ENCODE measurements around the gene DGCR6L. TPM values are rescaled to one million over a fixed set of nuclear protein-coding genes. Genes with fewer than 3 reads are reported as not detected.
A peak's percentile ranks its signal among the peaks of the same experiment; 100 is the strongest.
"Not testable (repeated sequence)": the region's sequence is repeated elsewhere in the genome, so short reads cannot be mapped to it uniquely, and the experiment has no call there.

DGCR6L gene
- total RNA-seq, 1 experiment from 2014 or later = 54.1 TPM

GRCh38 chr22:20269201-20269600 lies 50.7 kb downstream of the DGCR6L start:
- in situ Hi-C loops (cut with HindIII; ENCODE audit: low sequenced_read_pairs); DNase-seq (ENCODE audit: low spot score): not testable (repeated sequence)

- in situ Hi-C loops (cut with HindIII; ENCODE audit: low sequenced_read_pairs) = no loop called here
- DNase-seq (ENCODE audit: low spot score) = peak; percentile 62
Measured at GRCh38 chr22:20268279-20269012, 51.4 kb downstream of the DGCR6L start, which contains the start of gene RTN4R. Gene RTN4R, minus strand, starts transcription at chr22:20268318. Its CDS starts 226 bp downstream, at chr22:20268092.

- DNase-seq (ENCODE audit: low spot score) = peak; percentile 30
- in situ Hi-C loops (cut with HindIII; ENCODE audit: low sequenced_read_pairs) = no loop called here
Measured at GRCh38 chr22:20267441-20268278, 52.2 kb downstream of the DGCR6L start.

GRCh38 chr22:20266667-20267440 lies 53.0 kb downstream of the DGCR6L start:
- in situ Hi-C loops (cut with HindIII; ENCODE audit: low sequenced_read_pairs) = not testable (repeated sequence)
- DNase-seq (ENCODE audit: low spot score) = peak; percentile 22

GRCh38 chr22:20265772-20266666 lies 53.8 kb downstream of the DGCR6L start:
- DNase-seq (ENCODE audit: low spot score); in situ Hi-C loops (cut with HindIII; ENCODE audit: low sequenced_read_pairs): not testable (repeated sequence)

- DNase-seq (ENCODE audit: low spot score) = peak; percentile 91
- in situ Hi-C loops (cut with HindIII; ENCODE audit: low sequenced_read_pairs) = no loop called here
Measured at GRCh38 chr22:20264614-20265452, 55.0 kb downstream of the DGCR6L start.

Other genes starting within 250 kb of the DGCR6L start
- gene DGCR8, start 239.8 kb downstream of the DGCR6L start, total RNA-seq (2014; rRNA removed; shearing (Covaris generic)) = 21.5 and 22.0 TPM in 2 replicates
- gene RANBP1, start 204.0 kb downstream of the DGCR6L start, total RNA-seq (2014; rRNA removed; shearing (Covaris generic)) = 883 and 1,003 TPM in 2 replicates
- 22.4 and 55.8 TPM in 2 replicates for gene TRMT2A, start 202.8 kb downstream of the DGCR6L start, total RNA-seq (2014; rRNA removed; shearing (Covaris generic))
- 5.1 and 7.8 TPM in 2 replicates for gene ZDHHC8, start 188.3 kb downstream of the DGCR6L start, total RNA-seq (2014; rRNA removed; shearing (Covaris generic))
- not detected in 2 replicates for gene CCDC188, start 169.0 kb downstream of the DGCR6L start, total RNA-seq (2014; rRNA removed; shearing (Covaris generic))
- gene RTN4R, start 51.7 kb downstream of the DGCR6L start, total RNA-seq (2014; rRNA removed; shearing (Covaris generic)) = 39.2 and 50.4 TPM in 2 replicates
- 19.9 and 22.1 TPM in 2 replicates for gene ZNF74, start 74.1 kb upstream of the DGCR6L start, total RNA-seq (2014; rRNA removed; shearing (Covaris generic))
- gene SCARF2, start 117.8 kb upstream of the DGCR6L start, total RNA-seq (2014; rRNA removed; shearing (Covaris generic)) = 46.8 and 53.4 TPM in 2 replicates
- gene KLHL22, start 175.7 kb upstream of the DGCR6L start, total RNA-seq (2014; rRNA removed; shearing (Covaris generic)) = 25.4 and 30.4 TPM in 2 replicates
- 10.5 and 19.0 TPM in 2 replicates for gene MED15, start 187.6 kb upstream of the DGCR6L start, total RNA-seq (2014; rRNA removed; shearing (Covaris generic))